NCI-H524 (cell line): ENCODE measurements around the gene BRIX1.

Source experiments
- DNase-seq, 2 experiments: peaks; one replicate each; lab custom pipeline; 2025; lab: John Stamatoyannopoulos, UW

Gene BRIX1, protein sequence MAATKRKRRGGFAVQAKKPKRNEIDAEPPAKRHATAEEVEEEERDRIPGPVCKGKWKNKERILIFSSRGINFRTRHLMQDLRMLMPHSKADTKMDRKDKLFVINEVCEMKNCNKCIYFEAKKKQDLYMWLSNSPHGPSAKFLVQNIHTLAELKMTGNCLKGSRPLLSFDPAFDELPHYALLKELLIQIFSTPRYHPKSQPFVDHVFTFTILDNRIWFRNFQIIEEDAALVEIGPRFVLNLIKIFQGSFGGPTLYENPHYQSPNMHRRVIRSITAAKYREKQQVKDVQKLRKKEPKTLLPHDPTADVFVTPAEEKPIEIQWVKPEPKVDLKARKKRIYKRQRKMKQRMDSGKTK

DNA sequence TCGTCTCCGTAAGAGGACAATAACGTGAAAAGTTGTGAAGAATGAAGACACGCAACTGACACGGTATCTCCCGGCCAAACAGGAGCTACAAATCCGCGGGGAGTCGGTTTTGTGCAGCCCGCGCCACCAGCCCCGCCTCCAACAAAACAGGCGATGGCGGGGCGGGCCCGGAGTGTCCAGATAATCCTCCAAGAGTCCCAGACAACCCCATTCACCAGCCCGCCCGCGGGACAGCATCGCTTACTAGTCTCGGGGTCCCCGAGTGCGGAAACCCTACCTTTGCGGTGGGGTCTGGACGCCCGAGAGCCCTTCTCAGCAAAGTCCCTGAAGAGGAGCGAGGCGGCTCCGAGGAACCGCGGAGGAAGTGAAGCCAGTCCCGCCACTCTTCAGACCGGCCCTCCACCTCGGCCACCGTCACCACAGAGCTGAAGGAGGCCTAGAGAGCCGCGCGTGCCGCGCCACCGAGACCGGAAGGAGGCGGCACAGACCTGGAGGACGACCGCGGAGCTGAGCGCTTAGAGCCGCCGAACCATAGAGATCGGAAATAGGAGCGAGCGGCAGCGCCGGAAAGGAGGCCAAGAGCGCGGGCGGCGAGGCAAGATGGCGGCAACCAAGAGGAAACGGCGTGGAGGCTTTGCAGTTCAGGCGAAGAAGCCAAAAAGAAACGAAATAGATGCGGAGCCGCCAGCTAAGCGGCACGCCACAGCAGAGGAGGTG, at the start of gene BRIX1, which contains the start of gene RAD1:
BRIX1 (plus strand) TSS at position 573 of the 717 bp plus-strand sequence; CDS start at position 601, 28 bp downstream.
RAD1 (minus strand) TSS at position 366 of the 717 bp plus-strand sequence. CDS start 612 bp downstream, outside the sequence.
- DNase-seq = peak; percentile 95 to 98

GRCh38 chr5:34866989-34867471, 48.5 kb upstream of the BRIX1 start:
- no peak for DNase-seq

DNA sequence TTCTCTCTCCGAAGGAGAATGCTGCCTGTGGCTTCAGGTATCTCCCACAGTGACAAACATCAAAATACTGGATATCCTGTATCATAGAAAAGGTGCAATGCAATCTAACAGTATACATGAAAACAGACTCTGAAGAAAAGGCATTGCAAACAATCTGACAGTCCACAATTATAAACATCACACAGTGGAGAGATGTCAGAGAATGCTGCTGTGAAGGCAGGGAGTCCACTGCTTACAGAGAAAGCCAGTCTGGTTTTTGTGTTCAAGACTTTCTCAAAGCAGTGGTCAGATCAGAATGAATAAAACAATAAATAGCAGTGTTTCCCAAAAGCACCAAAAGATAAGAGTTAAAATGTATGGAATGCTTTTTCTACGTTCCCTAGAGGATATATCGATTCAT, 47.9 kb upstream of the BRIX1 start:
- no peak for DNase-seq

- no peak for DNase-seq
These were observed 46.7 kb upstream of the BRIX1 start for GRCh38 chr5:34868791-34869190.

- DNase-seq = no peak
These were observed 46.3 kb upstream of the BRIX1 start for GRCh38 chr5:34869256-34869655.

- no peak for DNase-seq
These were observed 45.1 kb upstream of the BRIX1 start for GRCh38 chr5:34870382-34870781.

DNA sequence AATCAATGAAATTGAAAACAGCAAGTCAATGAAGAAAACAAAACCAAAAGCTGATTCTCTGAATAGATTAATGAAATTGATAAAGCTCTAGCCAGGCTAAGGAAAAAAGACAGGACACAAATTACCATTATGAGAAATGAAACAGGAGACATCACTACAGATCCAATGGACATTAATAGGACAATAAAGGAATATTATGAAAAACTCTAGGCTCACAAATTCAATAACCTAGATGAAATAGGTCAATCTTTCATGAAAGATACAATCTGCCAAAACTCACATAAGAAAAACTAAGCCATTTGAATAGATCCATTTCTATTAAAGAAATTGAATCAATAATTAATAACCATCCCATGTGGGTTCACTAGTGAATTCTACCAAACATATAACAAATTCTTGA, 39.2 kb upstream of the BRIX1 start:
- DNase-seq = no peak

GRCh38 chr5:34881246-34881645, 34.3 kb upstream of the BRIX1 start:
- no peak for DNase-seq

DNA sequence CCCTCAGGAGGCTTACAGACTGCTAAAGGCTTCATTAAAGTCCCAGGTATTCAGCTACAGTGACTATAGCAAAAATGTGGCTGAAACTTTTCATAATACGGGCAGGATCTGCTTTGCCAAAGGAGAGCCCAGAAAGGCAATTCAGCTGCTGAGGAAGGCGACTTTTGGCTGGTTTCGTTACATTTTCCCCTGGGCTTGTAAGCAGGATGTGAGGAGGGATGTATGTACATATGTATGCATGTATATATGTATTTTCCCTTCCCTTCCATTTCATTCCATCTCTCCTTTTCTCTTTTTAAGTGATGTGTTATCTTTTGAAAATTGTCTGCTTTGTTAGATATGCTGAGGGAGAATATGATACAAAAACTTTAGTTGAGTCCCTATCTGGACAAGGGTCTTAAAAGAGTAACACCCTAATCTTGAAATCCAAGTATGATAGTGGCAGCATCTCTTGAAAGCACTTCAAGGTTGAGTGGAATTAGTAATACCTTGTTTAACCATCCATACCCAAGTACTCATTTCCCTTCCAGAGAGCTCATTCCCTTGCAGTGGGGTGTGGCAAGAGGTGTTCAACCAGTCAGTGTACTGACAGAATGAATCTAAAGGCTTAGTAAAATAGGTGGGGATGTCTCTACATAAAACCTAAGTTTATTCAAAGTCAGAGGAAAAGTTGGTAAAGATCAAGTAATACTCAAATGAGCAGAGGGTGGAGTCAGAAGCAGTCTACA, 29.0 kb upstream of the BRIX1 start:
- peak; percentile 33 to 57 for DNase-seq

- no peak for DNase-seq
These were observed 26.1 kb upstream of the BRIX1 start for GRCh38 chr5:34889394-34889793.

DNA sequence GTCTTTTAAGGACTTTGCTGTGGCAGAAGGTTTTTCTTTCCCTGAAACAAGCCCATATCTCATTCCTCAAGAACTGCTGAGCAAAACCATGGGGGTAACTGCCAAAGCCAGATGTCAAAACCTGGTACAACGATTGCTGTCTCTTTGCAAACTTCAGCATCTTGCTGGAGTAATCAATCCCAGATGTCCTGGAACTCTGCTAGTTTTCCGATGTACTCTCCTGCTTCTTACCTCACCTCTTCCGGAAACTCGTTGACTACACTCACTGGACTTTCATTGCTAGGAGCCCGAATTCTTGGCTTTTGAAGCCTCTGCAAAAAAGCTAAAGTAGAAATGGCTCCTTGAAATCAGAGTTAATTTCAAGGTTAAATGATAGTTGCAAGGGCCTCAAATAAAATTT, 23.5 kb upstream of the BRIX1 start:
- DNase-seq = no peak

GRCh38 chr5:34892414-34892813, 23.1 kb upstream of the BRIX1 start:
- no peak for DNase-seq

DNA sequence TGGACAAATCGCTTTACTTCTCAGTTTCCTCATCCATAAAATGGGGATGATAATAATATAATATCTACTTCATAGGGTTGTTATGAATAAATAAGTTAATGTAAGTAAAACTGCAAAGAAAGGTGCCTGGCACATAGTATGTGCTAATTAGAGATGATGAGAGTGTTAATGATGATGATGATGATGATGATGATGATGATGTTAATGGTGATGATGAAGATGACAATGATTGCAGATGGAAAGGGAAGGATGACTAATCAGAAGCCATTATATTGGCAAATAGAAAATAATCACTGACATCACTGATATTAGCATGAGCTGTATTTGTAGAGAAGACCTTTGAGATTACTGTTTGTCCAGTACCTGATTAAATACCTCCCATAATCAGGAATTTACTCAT, 20.8 kb upstream of the BRIX1 start:
- DNase-seq = no peak

DNA sequence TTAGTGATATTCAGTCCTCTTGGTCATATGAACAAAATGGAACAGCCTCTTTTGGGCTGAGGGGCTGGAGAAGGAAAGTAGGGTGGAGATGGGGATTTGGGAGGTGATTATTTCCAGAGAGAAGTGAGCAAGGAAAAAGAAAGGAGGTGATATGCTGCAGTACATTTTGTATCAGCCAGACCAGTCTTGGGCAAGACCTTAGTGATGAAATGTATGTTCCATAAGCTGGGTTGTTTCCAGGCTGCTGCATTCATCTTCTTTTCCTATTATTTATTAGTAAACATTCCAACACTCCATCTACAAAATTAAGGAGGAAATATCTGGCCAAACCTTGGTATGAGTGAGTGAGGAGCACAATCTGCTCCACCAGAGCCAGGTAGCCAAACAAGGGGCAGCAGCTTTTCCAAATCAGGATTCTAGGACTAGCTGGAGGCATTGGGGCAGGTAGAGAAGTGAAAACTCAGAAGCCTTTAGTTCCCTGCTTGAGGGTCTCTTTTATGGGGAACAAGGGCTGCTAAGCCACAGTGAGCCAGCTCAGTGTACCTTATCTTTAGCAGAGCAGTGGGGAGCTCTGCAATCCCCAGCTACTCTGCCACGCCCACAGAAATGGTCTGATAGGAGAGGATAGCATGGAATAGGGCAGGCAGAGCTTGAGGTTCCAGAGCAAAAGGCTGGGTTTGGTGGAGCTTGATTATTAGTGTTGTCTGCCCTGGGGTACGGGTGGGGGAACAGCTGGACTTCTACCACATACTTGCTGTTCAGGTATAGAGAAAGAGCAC, 19.7 kb upstream of the BRIX1 start:
- no peak for DNase-seq

GRCh38 chr5:34897646-34898045, 17.9 kb upstream of the BRIX1 start:
- DNase-seq = no peak

DNA sequence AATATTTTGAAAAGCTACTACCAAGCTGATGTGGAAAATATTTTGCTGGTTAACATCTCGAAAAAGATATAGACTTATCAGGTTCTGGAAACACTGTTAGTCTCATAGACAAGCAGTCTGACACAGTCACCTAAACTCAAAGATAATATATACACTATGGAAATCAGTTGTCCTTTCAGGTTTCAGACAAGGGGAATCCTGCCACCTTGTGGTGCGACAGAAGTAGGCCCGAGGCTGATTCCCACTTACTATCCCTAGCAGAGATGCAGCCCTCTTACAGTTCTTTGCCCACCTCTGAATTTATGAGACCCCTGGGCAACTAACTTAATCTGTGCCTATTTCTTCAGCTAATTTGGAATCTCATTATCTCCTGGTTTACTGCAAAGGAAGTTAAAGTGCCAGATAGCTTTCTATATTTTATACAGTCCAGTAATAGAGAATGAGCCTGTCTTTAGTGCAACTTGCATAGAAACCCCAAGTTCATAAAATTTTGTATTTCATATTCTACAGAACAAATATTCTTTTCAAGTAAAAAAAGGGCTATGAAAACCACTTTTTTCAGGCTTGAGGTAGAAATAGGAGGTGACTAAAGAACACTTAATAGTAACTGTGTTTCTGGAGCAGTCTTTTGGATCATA, 17.1 kb upstream of the BRIX1 start:
- DNase-seq = peak; percentile 28 to 75

DNA sequence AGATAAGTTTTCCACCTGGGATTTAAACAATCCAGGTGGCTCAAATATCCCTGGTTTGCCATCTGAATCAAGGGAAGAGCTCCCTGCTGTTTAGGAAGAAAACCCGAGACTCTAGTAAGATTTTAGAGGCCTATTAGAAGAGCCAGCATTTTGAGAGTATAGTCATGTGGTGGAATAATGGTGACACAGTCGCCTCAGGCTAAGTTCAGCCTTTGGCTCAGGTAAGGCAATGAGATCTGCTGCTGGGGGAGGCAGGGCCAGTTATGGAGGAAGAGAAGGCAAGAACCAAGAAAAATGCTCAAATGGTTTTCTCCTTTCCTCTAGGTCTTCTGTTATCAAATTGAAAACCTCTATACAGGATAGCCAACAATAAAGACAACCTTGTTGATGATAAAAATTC, 16.4 kb upstream of the BRIX1 start:
- DNase-seq = no peak

- DNase-seq = no peak
These were observed 14.9 kb upstream of the BRIX1 start for GRCh38 chr5:34900652-34901051.

- no peak for DNase-seq
These were observed 12.3 kb upstream of the BRIX1 start for GRCh38 chr5:34903260-34903659.

- DNase-seq = no peak
These were observed 9.9 kb upstream of the BRIX1 start for GRCh38 chr5:34905564-34905963.

DNA sequence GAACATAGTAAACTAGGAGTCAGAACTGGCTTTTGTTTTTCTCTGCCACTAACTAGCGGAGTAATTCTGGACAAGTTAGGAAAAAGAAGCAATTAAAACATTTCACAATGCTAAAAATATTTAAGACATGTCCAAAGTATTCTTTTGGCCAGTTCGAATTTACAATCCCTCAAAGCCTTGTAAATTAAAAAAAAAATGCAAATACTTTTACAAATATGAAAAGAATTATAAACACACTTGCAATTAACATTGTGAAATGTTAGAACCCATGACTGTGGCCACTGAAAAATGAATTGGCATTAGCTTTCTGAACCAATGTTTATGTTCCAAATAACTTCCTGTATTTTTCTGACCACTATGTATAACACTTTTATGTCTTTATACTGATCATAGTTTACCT, 2.4 kb upstream of the BRIX1 start:
- no peak for DNase-seq
